ENCODE measurements around the gene SORCS3. TPM values are rescaled to one million over a fixed set of nuclear protein-coding genes. Genes with fewer than 3 reads are reported as not detected.

Gene SORCS3
- total RNA-seq, 1 experiment from 2014 or later = 0.94 TPM

DNA sequence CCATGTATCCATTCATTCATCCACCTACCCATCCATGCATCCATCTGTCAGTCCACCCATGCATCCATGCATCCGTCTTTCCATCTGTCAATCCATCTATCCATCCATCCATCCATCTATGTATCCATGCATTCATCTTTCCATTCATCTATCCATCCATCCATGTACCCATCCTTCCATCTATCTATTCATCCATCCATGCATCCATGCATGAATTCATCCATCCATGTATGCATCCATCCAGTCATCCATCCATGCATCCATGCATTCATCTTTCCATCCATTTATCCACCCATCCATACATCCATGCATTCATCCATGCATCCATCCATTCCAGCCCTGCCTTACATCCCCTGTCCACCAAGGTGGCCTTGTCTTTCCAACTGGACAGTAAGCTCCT, 45.7 kb downstream of the SORCS3 start (continued):
- TF ChIP-seq, protein P1, sequence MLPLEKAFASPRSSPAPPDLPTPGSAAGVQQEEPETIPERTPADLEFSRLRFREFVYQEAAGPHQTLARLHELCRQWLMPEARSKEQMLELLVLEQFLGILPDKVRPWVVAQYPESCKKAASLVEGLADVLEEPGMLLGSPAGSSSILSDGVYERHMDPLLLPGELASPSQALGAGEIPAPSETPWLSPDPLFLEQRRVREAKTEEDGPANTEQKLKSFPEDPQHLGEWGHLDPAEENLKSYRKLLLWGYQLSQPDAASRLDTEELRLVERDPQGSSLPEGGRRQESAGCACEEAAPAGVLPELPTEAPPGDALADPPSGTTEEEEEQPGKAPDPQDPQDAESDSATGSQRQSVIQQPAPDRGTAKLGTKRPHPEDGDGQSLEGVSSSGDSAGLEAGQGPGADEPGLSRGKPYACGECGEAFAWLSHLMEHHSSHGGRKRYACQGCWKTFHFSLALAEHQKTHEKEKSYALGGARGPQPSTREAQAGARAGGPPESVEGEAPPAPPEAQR (CRISPR knock-in tag; IDR thresholded peaks at IDR 0.05) = no peak
- TF ChIP-seq ZNF138 (CRISPR knock-in tag; conservative IDR thresholded peaks at IDR 0.05) (no peak), CREM (CRISPR knock-in tag; IDR thresholded peaks at IDR 0.05) (no peak), ZNF671 (CRISPR knock-in tag; IDR thresholded peaks at IDR 0.05) (no peak)
- TF ChIP-seq, protein P2, sequence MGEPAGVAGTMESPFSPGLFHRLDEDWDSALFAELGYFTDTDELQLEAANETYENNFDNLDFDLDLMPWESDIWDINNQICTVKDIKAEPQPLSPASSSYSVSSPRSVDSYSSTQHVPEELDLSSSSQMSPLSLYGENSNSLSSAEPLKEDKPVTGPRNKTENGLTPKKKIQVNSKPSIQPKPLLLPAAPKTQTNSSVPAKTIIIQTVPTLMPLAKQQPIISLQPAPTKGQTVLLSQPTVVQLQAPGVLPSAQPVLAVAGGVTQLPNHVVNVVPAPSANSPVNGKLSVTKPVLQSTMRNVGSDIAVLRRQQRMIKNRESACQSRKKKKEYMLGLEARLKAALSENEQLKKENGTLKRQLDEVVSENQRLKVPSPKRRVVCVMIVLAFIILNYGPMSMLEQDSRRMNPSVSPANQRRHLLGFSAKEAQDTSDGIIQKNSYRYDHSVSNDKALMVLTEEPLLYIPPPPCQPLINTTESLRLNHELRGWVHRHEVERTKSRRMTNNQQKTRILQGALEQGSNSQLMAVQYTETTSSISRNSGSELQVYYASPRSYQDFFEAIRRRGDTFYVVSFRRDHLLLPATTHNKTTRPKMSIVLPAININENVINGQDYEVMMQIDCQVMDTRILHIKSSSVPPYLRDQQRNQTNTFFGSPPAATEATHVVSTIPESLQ (CRISPR knock-in tag; IDR thresholded peaks at IDR 0.05) = no peak

DNA sequence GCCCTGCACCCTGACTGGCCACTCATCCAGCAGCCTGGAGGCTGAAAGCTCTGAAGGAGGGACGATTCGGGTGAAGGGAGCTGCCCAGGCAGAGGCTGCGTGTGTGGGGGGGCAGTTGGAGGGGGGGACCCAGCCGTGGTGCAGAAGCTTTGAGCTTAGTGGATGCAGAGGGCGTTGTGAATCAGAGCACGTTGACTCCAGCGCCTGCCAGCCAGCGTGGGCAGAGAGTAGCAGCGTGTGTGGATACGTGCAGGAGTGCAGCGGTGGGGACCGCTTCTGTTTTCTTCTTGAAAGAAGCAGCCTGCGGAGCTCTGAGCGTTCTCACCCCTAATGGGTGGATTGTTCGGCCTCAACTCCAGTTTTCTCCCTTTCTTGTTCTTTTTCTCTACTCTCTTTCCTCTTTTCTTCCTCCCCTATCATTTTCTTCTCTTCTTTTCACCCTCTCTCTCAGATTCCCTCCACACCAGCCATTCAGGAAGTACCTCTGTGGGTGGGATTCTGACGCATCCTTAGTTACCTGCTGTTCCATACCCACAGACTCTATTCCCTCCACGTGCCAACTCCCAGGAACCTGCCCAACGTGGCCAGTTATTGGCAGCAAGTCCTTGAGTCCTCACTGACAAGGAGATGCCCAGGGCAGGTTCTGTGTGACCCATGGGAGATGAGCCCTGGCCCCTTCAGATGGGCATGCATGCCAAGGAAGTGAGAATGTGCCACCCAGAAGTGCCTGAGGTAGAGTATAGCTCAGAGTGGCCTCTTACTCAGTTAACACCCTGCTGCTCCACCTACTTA, 47.4 kb downstream of the SORCS3 start:
- TF ChIP-seq CTCF (IDR thresholded peaks at IDR 0.05) (no peak), SP1 (CRISPR knock-in tag; conservative IDR thresholded peaks at IDR 0.05) (no peak), ZNF425 (CRISPR knock-in tag; conservative IDR thresholded peaks at IDR 0.05) (no peak), JAZF1 (CRISPR knock-in tag; IDR thresholded peaks at IDR 0.05) (no peak), OVOL2 (CRISPR knock-in tag; IDR thresholded peaks at IDR 0.05; ENCODE audit: borderline replicate concordance) (no peak), NFATC4 (CRISPR knock-in tag; IDR thresholded peaks at IDR 0.05) (no peak)
- TF ChIP-seq, protein P3, sequence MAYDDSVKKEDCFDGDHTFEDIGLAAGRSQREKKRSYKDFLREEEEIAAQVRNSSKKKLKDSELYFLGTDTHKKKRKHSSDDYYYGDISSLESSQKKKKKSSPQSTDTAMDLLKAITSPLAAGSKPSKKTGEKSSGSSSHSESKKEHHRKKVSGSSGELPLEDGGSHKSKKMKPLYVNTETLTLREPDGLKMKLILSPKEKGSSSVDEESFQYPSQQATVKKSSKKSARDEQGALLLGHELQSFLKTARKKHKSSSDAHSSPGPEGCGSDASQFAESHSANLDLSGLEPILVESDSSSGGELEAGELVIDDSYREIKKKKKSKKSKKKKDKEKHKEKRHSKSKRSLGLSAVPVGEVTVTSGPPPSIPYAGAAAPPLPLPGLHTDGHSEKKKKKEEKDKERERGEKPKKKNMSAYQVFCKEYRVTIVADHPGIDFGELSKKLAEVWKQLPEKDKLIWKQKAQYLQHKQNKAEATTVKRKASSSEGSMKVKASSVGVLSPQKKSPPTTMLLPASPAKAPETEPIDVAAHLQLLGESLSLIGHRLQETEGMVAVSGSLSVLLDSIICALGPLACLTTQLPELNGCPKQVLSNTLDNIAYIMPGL (CRISPR knock-in tag; IDR thresholded peaks at IDR 0.05) = no peak
- ChIA-PET CTCF (no interaction called here), POLR2A (no interaction called here)
- H3K27me3 Mint-ChIP-seq (ENCODE audit: low read depth) = peaks cover 14% of the 10 kb centered on the region
- DNase-seq (ENCODE audit: low spot score) (no peak), ATAC-seq (peak; percentile 28)
- H3K27ac Mint-ChIP-seq = no peak overlapping the region
- peaks cover 4% of the 10 kb centered on the region for H3K4me1 Mint-ChIP-seq
- no peak overlapping the region for H3K4me3 Mint-ChIP-seq
- peaks cover 5% of the 10 kb centered on the region; the same call in 1 of the 2 replicates for H3K9me3 Mint-ChIP-seq
- no peaks in the 10 kb centered on the region for H3K36me3 Mint-ChIP-seq

DNA sequence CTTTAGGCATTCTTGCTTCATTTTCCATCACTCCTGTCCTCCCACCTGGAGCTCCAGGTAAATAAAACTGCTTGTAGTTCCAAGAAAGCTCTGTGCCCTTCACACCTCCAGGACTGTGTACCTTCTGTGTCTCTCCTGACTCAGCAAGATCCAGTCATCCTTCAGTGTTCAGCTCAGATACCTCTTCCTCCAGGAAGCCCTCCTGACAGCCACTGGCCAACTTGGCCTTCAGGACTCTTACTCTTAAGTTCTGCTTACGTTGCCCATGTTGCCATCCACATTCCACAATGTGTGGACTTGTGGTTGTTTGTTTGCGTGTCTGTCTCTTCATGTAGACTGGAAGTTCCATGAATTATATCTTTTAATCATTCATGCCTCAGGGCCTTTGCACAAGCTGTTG, 48.0 kb downstream of the SORCS3 start:
- no peaks in the 10 kb centered on the region for H3K36me3 Mint-ChIP-seq
- H3K9me3 Mint-ChIP-seq = peaks cover 5% of the 10 kb centered on the region; the same call in 1 of the 2 replicates
- no peak overlapping the region for H3K27ac Mint-ChIP-seq
- ATAC-seq (no peak), DNase-seq (ENCODE audit: low spot score) (no peak)
- H3K4me1 Mint-ChIP-seq = peaks cover 4% of the 10 kb centered on the region
- H3K4me3 Mint-ChIP-seq = no peak overlapping the region
- ChIA-PET POLR2A (no interaction called here), CTCF (no interaction called here)
- H3K27me3 Mint-ChIP-seq (ENCODE audit: low read depth) = peaks cover 14% of the 10 kb centered on the region
- TF ChIP-seq, protein P4, sequence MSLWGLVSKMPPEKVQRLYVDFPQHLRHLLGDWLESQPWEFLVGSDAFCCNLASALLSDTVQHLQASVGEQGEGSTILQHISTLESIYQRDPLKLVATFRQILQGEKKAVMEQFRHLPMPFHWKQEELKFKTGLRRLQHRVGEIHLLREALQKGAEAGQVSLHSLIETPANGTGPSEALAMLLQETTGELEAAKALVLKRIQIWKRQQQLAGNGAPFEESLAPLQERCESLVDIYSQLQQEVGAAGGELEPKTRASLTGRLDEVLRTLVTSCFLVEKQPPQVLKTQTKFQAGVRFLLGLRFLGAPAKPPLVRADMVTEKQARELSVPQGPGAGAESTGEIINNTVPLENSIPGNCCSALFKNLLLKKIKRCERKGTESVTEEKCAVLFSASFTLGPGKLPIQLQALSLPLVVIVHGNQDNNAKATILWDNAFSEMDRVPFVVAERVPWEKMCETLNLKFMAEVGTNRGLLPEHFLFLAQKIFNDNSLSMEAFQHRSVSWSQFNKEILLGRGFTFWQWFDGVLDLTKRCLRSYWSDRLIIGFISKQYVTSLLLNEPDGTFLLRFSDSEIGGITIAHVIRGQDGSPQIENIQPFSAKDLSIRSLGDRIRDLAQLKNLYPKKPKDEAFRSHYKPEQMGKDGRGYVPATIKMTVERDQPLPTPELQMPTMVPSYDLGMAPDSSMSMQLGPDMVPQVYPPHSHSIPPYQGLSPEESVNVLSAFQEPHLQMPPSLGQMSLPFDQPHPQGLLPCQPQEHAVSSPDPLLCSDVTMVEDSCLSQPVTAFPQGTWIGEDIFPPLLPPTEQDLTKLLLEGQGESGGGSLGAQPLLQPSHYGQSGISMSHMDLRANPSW (CRISPR knock-in tag; conservative IDR thresholded peaks at IDR 0.05; ENCODE audit: low read depth) = no peak
- TF ChIP-seq ETV6 (CRISPR knock-in tag; IDR thresholded peaks at IDR 0.05) (no peak), JUN (CRISPR knock-in tag; IDR thresholded peaks at IDR 0.05) (no peak), ZBTB43 (CRISPR knock-in tag; IDR thresholded peaks at IDR 0.05) (no peak), TCF7 (CRISPR knock-in tag; IDR thresholded peaks at IDR 0.05; ENCODE audit: low read depth) (no peak)
- TF ChIP-seq, protein P5, sequence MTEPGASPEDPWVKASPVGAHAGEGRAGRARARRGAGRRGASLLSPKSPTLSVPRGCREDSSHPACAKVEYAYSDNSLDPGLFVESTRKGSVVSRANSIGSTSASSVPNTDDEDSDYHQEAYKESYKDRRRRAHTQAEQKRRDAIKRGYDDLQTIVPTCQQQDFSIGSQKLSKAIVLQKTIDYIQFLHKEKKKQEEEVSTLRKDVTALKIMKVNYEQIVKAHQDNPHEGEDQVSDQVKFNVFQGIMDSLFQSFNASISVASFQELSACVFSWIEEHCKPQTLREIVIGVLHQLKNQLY (CRISPR knock-in tag; IDR thresholded peaks at IDR 0.05) = no peak

All from WTC11 (cell line).